Fibroblast of skin of scalp (primary cell): Measurements from ENCODE around the gene LEF1.

ENCODE experiments used
- DNase-seq: peaks from one replicate; pipeline ENCODE4 v3.0.0-alpha.2; 2013

LEF1 gene

DNA sequence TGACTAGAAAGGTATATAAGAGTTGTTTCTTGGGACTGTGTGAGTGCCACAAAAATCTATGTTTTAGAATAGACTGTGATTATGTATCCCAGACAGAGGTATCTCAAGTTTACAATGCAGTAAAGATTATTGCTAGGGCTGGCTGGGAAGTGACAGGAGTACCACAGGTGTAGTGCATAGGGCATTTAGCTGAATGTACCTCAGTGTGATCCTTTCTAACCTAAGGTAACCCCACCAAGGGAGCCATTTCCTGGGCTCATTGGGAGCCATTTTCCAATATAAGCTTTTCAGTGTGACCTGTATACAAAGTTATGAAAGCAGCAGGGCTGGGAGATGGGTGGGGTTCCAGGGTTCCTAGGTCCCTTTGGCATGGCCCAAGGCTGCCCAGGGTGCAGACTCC, 6.1 kb upstream of the LEF1 start:
- DNase-seq: no peak

DNA sequence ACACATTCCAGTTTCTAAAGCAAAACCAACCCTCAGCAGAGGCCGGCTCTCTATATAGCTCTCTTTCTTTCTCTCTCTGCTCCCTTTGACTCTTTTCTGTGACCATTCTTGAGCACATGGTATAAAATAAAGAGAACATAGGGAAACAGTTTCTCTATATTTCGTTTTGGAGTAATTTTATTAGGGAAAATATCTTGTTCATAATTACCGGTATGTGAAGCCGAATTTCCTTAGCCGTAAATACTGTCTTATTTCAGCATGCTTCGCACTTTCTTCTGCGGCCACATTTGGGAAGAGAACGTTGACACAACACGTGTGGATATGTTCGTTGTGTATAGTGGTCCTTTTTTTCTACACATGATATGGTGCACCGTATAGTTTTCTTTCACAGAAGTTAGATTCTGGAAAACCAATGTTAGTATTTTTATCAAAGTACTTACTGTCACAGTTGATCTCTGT, 4.9 kb upstream of the LEF1 start:
- no peak for DNase-seq

DNA sequence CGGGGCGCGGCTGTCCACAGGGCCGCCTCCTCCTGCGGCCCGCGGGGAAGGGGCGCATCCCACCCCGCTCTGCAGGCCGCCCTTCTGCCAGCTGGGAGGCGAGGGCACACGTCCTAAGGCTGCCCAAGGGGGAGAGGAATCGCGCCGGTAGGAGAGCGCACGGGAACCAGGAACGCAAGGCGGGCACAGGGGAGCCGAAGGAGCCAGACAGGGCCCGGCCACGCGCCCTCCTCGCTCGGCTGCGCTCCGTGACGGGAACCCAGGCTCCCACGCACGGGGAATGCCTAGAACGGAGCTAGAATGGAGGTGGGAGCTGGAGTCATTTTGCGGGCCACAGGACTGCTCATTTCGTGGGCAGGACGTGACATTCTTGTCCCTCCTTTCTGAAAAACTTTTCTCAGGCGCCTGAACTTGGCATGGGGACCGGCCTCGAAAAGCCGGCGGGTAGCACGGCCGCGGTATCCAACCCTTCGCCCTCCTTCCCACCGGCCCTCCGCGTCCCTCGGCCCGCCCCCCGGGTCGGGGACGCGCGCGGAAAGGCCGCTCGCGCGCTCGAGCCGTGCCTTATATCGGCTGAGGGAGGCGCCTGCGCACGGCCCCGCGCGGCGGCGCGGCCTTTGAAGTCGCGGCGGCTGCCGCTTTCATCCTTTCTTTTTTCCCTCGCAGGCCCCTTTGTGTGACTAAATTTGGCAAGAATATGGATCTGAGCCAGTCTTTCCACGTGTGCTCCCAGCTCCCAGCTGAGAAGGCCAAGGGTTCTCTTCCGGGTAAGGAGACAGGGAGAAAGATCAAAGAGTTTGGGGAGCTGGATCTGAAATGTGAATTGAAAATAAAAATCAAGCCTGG, 4.2 kb upstream of the LEF1 start:
- DNase-seq: peak; percentile 53

DNA sequence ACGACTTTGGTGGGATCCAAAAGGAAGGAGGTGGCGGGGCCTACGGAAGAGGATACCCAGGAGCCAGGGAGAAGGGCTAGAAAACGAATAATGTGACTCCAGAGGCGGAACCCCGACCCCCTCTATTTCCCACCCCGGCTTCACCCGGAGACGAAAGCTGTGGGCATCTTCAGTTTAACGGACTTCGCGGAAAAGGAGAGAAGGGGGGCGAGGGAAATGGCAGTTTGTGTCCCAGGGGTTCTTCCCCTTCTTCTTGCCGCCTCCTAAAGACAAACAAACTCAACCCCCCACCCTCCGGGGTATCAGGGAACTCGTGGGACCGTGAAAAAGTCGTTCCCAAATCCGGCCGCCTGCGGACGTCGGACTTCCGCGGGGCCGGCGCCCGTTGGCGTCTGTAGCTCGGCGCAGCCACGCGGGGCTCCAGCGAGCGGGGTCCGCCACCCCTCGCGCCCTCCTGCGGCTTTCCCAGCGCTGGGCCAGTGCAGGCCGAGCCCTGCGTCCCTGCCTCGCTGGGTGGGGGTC, 3.6 kb upstream of the LEF1 start:
- DNase-seq: no peak

DNA sequence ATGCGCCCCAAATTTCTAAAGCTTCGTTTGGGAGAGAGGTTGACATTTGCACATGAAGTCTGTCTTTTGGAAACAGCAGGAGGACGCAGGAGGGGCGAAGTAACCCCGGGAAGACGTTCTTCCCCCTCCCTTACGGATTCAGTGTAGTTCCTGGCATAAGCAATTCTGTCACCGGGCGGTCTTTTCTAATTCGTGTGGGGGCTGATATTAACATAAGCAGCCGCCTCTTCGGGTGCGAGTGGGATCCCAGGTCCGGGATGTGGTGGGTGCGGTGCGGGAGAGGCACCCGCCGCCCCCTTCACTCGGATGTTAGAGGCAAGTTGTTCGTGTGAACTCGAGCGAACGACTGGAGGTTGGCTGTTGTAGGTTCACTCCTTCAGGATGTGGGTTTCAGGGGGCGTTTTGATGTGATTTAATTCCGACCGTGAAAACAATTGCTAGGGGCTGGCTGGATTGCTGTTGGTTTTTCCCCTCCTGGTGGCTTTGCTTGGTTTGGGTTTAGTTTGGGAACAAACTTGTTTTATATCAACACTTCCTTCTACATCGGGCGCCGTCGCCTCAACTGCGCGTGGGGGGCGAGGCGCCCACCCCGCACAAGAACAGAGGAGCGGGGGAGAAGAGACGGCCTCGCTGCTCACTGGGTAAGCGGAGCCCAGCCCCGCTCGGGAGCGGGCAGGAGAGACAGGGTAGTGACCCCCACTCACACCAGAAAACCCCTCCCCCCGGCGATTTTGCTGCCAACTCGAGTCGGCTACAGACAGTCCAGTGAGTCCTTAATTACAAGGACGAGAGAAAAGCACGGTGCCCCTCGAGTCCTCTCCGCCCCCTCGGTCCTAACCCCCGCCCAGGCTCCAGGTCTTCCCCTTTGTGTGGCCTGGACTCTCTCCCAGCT, 2.9 kb upstream of the LEF1 start:
- no peak for DNase-seq

DNA sequence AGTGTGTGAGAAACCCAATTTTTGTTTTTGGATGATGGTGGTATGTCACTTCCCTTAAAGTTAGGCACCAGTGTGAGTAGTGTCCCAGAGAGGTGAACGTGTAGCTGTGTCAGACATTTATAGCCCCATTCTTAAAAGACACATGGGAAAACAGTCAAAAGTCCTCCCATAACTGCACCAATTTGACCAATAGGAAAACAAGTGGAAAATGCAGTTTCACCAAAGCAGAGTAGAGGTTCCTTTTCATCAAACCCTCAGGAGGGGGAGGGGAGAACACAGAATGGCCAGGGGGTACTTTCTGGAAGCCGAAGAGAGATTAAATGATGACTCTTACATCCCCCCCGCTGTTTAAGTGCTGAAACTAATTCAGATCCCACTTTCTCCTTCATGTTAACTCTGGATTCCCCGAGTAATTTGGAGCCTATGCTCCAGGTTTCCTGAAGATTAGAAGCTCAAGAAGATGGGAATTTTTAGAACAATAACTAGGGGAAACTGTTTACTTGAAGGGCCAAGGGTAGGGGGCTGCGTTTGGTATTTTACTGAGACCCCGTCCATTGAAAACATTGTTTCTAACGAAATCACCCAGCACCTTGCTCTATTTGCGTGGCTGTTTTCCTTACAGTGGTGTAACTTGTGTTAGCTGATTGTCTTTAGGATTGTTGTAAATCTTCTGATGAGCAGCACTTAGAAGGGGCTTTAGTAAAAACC, 2.1 kb upstream of the LEF1 start:
- no peak for DNase-seq

DNA sequence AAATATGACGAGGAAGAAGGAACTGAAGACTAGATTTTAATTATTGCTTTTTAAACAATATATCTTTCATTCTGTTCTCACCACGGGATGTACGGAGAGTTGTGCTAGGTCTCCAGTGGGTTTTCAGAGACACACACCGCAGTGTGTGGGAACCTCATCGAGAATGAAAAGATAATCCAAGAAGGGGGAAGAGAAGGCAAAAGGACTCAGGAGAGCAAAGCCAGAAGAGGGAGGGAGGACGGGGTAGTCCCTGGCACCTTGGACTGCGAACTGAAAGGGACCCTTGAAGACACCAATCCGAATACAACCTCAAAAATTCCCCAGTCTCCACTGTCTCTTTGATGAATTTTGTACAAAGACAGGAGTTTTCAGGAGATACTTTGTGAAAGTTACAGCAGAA, 932 bp upstream of the LEF1 start:
- no peak for DNase-seq

DNA sequence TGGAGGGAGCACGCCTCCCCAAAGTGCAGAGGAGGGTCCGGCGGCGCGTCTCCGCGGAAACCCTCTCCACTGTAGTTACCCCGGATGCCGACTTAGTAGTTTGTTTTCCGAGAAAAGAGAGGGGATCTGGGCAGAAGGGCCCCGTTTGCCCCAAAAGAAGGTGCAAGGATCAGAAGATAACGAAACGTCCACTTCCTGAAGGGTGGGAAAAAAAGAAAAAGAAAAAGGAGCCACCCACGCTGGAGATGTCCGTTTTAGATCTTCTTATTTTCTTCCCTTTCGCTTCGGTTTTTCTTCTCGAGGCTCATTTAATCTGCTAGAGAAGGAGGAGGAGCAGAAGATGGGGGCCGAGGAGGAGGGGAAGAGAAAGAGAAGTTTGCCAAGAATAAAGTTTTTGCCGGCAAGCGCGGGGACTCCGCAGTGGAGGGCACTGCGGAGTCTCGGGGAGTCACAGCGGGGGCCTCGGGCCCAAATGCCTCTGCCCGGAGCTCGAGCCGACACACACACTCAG, 517 bp downstream of the LEF1 start:
- DNase-seq: peak; percentile 39

DNA sequence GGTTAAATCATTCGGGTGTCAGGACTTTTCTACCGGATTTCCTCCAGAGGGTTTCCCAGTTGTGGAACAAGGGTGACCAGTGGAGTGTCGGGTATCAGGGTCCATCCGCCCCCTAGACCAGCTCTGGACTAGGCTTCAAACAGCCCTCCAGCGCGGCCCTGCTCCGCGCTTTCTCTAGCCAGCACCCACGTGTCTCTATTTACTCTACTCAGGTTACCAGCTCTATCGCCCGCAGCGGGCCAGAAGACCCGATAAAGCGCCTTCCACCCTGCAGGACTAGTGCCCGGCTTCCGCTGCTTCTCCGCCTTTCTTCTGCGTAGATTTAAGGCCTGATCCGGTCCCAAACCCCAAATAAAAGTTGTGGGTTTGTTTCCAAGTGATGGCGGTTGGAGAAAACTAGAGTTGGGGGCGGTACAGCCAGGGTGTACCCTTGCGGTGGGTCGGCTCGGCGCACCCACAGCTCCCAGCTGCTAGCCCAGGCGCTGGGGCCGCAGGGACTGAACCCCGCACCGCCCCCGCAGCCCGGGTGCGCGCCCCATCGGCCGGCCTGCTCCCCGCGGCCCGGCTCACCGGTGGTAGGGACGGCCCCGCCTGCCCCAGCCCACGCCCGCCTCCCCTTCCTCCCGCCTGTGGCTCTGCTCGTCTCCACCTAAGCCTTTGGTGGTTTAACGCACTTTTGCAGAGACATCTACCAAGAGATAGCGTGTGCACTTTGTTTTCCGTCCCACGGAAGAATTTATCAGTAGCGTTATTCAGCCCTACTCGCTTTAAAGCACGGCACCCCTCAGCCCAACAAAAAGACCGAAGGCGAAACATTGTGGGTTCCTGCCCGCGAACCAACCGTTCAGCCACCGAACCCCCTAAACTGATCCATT, 2.1 kb downstream of the LEF1 start:
- DNase-seq: no peak

DNA sequence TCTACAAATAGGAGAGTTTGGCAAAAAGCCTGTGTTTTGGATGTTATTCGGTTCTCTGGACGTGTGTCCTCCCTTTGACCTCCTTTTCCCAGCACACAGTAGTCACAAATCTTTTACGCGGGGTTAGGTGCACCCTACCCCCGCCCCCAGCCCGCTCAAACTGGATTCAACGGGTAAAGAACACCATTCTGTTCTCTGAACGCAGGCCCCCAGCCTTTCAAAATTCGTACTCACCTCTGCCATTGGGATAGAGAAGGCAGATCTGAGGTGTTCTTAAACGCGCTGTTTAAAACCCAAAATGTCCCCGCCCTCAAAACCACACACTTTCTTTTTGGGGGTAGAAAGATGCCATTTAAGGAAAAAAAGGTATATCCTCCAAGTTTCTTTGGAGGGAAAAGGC, 2.7 kb downstream of the LEF1 start:
- no peak for DNase-seq

DNA sequence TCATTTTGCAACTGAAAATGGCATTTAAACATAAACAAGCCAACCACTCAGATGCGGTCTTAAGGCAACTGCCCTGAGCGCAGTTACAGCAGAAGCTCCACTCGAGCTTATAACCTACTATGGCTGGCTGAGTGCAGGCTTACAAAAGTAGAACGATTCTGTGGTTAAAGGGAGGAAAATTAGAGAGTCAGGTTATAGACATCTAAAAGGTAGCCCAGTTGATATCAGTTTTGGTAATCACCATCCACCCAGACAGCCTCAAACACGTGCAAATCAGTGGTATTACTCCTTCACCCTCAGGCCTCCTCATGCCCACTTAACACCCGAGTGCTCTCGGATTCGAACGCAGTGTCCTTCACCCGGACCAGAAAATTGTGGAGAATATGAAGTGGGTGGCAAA, 3.1 kb downstream of the LEF1 start:
- no peak for DNase-seq

DNA sequence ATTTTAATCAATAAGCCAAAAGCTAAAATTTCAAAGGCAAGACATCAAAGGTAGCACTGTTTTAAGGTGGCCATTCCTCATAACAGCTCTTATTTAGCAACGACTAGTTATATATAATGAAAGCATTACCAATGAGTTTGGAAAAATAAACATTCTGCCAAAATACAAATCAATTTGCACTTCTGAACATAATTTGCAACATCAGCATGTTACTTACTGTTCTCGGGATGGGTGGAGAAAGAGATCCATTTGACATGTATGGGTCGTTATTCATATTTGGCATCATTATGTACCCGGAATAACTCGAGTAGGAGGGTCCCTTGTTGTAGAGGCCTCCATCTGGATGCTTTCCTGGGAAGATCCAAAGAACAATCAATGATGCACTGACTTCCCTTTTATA, 5.4 kb downstream of the LEF1 start:
- DNase-seq: no peak

DNA sequence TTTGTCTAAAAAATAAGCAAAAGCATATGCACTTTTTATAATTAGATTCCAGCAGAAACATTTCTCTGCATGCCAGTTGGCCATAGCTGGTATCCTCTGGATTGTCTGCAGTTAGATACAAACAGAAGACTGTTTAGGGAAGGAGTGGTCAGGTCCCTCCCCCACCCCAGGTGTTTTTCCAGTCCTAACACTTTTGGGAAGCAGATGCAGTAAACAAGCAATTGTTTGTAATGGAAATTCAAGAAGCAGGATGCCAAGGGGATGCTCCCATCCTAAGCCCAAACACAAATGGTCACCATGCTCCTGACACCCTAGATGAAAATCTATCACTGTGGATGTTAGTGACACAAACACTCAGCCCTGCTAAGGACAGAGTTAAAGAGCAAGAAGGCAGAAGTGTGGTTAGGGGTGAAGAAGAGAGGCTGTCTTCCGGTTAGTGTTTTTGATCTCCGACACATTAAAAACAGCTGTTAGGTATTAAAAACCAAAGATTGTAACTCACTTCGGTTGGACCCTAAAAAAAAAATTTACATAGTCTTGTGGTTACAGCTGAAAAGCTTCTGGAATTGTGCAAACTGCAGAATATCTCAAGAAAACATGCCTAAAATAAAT, 7.9 kb downstream of the LEF1 start:
- DNase-seq: no peak

DNA sequence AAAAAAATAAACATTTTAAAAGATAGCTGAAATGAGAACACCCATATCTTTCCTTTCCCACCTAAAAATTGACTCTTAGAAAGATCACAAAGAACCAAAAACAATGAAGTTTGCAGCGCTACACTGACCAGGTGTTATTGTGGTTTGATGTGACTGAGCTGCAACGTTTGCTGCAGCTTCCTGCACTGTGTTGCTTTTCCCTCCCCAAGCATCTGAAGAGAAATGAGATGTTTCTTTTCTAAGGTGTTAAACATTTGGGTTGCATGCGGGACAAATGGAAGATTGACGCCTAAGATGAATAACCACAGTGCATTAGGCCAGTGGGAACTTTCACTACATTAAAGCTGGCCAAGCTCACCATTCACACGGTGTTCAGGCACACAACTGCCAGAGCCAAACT, 8.9 kb downstream of the LEF1 start:
- DNase-seq: no peak

DNA sequence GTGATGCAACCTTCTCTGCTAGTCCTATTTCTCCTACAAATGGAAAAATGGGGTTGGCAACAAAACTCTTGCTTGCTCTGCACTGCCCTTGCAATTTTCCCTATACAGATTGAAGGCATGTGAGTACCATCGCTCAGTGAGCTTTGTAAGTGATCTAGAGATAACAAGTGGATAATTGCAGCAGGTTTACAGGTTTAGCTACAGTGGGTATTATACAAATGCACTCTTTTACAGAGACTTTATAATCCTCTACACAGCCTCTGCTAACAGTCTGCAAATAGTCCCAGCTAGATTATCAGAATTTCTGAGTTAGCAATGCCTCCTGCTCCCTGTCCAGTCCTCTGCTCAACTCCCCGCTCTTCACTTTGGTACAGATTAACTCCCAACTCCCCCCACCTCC, 11.1 kb downstream of the LEF1 start:
- no peak for DNase-seq

DNA sequence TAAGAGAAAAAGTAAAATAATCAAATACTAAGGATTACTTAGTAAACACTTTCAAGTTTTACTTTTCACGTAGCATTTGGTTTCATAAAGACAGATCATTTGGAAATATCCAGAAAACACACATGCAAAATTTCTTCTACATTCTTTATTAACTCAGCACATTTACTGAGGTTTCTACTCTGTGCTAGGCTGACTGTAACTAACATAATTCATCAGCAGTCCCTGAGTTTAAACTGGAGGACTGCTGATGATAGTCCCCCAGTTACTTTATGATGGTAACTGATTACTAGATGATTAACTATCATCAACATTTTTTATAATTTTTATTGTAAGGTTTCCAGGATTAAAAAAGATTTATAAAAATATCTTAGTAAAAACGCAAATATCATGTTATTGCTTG, 12.3 kb downstream of the LEF1 start:
- DNase-seq: no peak

DNA sequence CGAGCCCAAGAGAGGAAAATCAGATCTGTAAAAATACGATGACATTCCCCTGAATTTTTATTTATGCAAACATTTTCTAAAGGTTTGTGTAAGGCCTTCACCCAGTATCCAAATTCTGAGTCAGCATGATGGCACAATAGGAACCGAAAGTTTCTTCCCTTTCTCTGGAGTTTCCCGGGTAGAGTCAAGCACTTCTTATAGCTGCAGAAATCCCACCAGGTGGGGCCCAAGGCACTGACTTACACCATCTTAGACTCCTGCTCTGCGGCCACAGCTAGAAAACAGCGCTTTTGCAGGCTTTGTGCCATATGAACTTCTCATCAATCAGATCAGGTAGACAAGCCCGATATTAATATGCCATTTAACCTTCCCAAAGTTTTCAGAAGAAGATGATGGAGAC, 13.4 kb downstream of the LEF1 start:
- peak; percentile 37 for DNase-seq

DNA sequence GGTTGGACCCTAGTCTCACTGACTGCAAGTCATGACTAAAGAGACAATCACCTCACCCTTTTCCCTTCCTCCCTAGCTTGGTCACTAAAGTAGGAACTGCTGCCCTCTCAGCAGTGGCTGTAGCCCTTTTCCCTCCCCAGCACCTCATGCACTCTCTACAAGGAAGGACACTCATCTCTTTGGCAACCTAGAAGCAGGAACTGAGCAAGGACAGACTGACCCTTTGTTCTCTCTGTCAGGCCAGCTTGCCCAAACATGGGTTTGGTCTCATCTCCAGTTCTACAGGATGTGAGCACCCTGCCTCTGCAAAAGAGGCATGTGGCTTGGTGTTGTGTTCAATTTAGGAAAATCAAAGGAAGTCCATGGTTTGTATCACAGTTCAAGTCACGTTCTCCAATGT, 15.8 kb downstream of the LEF1 start:
- DNase-seq: no peak

DNA sequence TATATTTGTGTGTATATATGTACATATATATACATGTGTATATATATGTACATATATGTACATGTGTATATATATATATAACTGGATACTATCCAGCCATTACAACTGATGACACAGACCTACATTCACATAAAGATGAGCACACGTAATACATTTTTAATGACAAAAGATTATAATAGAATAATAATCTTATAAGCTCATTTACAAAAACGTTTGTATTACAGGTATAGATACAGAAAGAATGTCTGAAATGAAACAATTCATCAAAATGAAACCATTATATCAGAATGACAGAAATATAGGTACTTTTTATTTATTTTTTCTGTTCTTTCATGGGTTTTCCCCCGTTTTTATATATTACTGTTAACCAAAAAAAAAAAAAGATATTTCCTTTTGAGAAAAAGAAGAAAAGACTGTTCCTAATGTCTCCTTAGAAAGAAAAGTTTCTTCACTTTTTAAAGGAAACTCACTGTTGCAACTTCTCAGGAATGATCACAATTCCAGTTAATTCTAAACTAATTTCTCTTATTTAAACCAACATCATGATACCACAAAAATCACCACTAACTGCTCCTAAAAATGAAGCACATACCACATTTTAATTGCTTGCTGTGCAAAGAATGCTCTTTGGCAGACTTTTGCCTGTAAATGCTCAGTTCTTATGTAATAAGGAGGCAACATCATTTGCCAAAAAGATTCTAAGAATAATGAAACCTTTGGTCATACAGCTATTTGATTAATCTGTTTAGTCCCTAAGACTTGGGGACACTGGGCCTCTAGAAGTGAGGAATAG, 18.9 kb downstream of the LEF1 start:
- DNase-seq: peak; percentile 91

DNA sequence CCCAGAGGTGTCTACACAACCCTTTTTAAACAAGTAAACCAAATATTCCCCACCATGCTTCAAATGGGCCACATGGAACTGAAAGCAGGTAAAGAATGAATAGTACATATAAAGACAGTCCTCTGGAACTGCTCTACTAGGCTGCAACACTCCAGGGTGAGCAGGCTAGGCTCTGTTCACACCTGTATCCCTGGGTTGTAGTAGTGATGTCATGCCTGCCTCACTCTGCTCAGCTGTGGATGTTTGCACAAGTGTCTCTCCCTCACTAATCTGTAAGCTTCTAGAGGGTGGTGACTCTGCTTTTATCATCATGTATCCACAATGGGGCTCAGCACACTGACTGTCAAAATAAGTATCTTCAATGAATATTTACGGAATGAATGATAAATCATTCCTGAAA, 20.4 kb downstream of the LEF1 start:
- peak; percentile 6 for DNase-seq
